Stomach (tissue), 4 donors: ENCODE data around the gene LARGE1.

Source experiments
- POLR2A ChIP-seq, 4 donors: fragments of 450-650 bp; IDR thresholded peaks; one replicate each; pipeline ENCODE4 v1.6.1; 2016; ENCODE audit warnings: antibody characterized with exemption in 4 of 4, control low read depth in 2 of 4, mild to moderate bottlenecking in 1 of 4, moderate library complexity in 1 of 4
- TF ChIP-seq, protein P1 (sequence below), 7 experiments: fragments of 450-650 bp in 4 of 7; fragments of 200-600 bp in 3 of 7; sonication (generic) in 3 of 7; IDR thresholded peaks; one replicate each; pipeline ENCODE4 v1.5.1; 2016 to 2019; ENCODE audit warnings: antibody characterized with exemption in 7 of 7, control low read depth in 2 of 7, mild to moderate bottlenecking in 1 of 7

GRCh38 chr22:33248948-33249347 lies 671.3 kb downstream of the LARGE1 start:
- TF ChIP-seq, protein P1, sequence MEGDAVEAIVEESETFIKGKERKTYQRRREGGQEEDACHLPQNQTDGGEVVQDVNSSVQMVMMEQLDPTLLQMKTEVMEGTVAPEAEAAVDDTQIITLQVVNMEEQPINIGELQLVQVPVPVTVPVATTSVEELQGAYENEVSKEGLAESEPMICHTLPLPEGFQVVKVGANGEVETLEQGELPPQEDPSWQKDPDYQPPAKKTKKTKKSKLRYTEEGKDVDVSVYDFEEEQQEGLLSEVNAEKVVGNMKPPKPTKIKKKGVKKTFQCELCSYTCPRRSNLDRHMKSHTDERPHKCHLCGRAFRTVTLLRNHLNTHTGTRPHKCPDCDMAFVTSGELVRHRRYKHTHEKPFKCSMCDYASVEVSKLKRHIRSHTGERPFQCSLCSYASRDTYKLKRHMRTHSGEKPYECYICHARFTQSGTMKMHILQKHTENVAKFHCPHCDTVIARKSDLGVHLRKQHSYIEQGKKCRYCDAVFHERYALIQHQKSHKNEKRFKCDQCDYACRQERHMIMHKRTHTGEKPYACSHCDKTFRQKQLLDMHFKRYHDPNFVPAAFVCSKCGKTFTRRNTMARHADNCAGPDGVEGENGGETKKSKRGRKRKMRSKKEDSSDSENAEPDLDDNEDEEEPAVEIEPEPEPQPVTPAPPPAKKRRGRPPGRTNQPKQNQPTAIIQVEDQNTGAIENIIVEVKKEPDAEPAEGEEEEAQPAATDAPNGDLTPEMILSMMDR (IDR thresholded peaks at IDR 0.05): no peak
- no peak for TF ChIP-seq POLR2A (IDR thresholded peaks at IDR 0.05)
